Measurements from ENCODE around the gene RFTN1. TPM values are rescaled to one million over a fixed set of nuclear protein-coding genes. Genes with fewer than 3 reads are reported as not detected.

Gene RFTN1
- total and polyA plus RNA-seq, 5 experiments from 2014 or later: 35.3 to 61.8 (median 44.2) TPM

DNA sequence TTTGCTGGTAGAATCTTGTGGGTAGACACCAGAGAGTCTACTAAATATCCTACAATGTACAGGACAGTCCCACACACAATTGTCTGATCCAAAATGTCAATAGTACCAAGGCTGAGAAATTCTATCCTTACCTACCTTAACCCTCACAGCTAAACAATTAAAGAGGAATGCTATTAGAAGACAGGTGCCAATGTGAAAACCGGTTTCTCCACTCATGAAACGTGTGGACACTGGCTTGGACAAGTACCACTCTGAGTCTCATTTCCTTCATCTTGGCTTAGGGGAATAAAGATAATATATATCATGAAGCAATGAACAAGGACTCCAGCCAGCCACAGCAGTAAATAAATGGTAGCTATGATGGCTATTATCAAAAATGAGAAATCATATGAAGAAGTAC, 90.2 kb downstream of the RFTN1 start:
- ATAC-seq (no peak), DNase-seq (no peak)
- Mint-ChIP-seq H3K4me1 (peaks cover 15 to 33% (median 29%) of the 10 kb centered on the region in 4 donors), H3K36me3 (peaks cover 0 to 35% (median 13%) of the 10 kb centered on the region in 3 donors), H3K27ac (no peak overlapping the region), H3K27me3 (no peaks in the 10 kb centered on the region), H3K9me3 (peaks cover 0 to 9% (median 0%) of the 10 kb centered on the region in 9 donors), H3K4me3 (no peak overlapping the region)
- POLR2A ChIA-PET: no interaction called here

DNA sequence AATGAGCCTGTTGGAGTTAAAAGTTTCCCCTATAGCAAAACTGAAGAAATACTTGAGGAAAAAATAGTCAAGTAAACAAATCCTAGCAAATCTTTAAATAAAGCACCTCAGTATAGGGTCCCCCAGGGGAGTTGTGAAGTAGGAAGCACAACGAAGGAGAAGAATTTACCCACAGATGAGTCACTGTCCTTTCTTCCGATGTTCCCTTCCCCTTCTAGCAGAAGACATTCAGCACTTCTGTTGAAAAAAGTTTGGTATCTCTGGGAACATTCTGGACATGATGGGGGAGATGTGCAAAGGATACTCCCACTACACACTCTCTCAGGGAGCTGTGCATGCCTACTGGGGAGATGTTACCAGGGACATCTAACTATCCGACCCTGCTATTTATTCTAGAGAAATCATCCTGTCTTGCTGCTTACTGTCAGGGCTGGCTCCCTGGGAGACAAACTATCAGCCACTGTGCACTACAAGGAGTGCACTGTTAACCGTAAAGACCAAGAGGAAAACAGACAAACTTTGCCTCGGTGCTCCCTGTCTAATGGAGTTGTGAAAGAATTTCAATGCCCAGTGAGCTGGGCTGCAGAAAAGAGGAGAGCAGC, 93.8 kb downstream of the RFTN1 start:
- DNase-seq (no peak), ATAC-seq (no peak)
- H3K27me3 Mint-ChIP-seq: no peaks in the 10 kb centered on the region
- peaks cover 0 to 18% (median 2%) of the 10 kb centered on the region in 3 donors for H3K36me3 Mint-ChIP-seq
- H3K4me1 Mint-ChIP-seq: peaks cover 18 to 38% (median 28%) of the 10 kb centered on the region in 4 donors
- no peak overlapping the region for H3K4me3 Mint-ChIP-seq
- peak overlapping the region in 3 of 10 donors; percentile 20 to 69 (median 21) for H3K27ac Mint-ChIP-seq
- H3K9me3 Mint-ChIP-seq: no peaks in the 10 kb centered on the region
- POLR2A ChIA-PET: interaction anchor here (1.2 kb wide), 1 partner anchor 41 kb away, joined by 3 read pairs; no protein-coding TSS in a partner anchor

DNA sequence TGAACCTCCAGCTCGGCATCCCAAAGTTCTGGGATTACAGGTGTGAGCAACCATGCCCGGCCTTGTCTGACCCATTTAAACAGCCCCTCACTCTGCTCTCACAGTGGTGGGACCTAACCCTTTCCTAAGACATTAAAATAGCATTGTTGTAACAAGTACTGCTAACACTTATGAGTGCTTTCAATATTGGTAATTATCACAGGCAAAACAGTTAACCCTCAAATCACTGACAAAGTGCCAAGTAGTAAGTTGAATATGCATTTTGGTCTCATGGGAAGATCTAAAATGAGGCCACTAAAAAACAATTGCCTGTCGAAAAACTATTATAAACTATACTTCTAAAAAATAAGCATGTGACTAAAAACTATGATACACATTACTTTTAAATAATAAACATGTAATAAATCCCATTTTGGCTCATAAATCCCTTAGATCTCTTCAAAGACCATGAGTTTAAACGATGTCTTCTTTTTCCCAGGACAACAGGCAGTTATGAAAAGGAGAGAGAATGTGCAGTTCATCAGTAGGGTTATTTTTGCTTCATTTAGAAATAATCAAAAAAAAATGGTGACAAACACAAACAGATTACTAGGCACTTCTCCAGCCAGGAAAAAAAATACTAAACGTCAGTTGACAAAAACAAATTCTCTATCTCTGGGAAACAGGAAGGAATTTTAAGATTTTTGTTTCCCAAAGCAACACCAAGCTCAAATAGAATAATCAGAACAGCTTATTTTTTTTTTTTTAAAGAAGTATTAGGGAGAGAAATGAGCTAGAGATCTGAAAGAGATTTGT, 95.4 kb downstream of the RFTN1 start:
- no peak for DNase-seq
- Mint-ChIP-seq H3K4me3 (no peak overlapping the region), H3K27ac (peak overlapping the region in 1 of 10 donors; percentile 6), H3K4me1 (peaks cover 23 to 43% (median 38%) of the 10 kb centered on the region in 4 donors), H3K9me3 (no peaks in the 10 kb centered on the region), H3K36me3 (peaks cover 0 to 18% (median 6%) of the 10 kb centered on the region in 3 donors), H3K27me3 (no peaks in the 10 kb centered on the region)
- no peak for ATAC-seq
- POLR2A ChIA-PET: no interaction called here

DNA sequence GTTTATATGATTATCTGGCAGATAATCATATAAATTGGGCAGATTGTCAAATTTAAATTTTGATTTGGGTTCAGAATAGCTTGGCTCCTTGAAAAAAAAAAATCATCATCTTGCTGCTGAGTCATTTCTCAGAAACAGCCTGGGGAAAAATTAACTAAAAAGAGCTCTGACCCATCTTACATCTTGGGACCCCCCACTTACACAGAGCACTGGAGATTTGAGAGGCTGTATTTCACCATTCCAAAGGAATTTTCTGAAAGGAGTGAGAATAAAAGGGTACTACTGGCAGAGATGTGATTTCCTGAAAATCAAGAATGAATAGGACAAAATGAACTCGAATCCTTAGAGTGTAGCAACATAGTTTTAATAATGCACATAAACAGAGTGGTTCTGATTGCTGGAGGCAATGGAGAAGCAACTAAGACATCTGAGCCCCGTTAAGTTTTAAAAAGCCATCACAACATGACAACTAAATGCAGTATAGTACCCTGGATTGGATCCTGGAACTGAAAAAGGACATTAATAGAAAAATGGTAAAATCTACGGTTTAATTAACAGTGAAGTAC, 97.5 kb downstream of the RFTN1 start:
- Mint-ChIP-seq H3K27me3 (no peaks in the 10 kb centered on the region), H3K9me3 (no peaks in the 10 kb centered on the region), H3K4me1 (peaks cover 29 to 57% (median 55%) of the 10 kb centered on the region in 4 donors), H3K36me3 (peaks cover 0 to 19% (median 6%) of the 10 kb centered on the region in 3 donors), H3K27ac (no peak overlapping the region), H3K4me3 (no peak overlapping the region)
- DNase-seq (no peak), ATAC-seq (no peak)
- POLR2A ChIA-PET: no interaction called here

DNA sequence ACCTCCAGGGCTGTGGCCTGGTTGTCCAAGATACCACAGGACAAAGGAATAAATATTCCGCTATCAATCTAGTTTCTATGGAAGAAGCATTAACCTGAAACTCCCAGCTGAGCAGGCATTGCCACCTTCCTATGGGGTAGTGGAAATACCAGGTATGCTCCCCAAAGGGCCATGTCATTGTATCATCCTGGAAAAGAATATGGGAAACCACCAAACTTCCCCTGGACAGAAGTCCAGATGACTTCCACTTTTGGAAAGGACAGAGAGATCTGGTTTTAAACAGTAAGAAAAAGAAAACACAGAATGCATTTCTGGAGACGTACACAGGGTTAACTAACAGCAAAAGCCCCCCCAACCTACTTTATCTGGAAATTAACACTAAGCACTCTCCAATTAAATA, 100.2 kb downstream of the RFTN1 start:
- peaks cover 21 to 48% (median 46%) of the 10 kb centered on the region in 4 donors for H3K4me1 Mint-ChIP-seq
- H3K9me3 Mint-ChIP-seq: no peaks in the 10 kb centered on the region
- H3K4me3 Mint-ChIP-seq: no peak overlapping the region
- H3K27me3 Mint-ChIP-seq: no peaks in the 10 kb centered on the region
- POLR2A ChIA-PET: no interaction called here
- ATAC-seq (no peak), DNase-seq (no peak)
- H3K36me3 Mint-ChIP-seq: peaks cover 0 to 25% (median 8%) of the 10 kb centered on the region in 3 donors
- H3K27ac Mint-ChIP-seq: peak overlapping the region in 1 of 10 donors; percentile 18

DNA sequence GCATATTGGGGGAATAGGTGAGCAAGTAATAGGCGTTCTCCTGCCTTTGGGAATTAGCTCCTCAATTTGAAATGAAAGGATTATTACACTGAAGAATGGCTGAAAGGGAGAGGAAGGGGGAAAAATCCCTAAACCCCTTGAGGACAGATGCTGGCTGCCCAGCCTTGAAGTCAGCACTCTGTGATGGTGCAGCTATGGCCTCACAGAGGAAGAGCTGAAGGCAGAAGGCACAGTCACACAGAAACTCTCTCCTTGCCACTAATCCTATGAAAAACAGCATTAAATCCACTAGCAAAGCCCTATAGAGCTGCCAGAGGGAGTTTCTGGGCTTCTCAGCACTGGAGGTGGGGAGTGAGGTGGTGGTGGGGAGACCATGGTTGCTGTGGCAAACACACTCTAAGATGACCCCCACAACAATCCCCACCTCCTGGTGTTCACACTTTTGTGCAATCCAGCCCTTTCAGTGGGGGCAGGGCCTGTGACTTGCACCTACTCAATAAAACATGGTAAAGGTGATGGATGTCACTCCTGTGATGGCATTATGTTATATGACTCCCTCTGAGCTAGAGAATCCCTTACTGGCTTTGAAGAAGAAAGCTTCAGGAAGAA, 101.2 kb downstream of the RFTN1 start:
- POLR2A ChIA-PET: no interaction called here
- no peak overlapping the region for H3K4me3 Mint-ChIP-seq
- H3K27me3 Mint-ChIP-seq: no peaks in the 10 kb centered on the region
- peak overlapping the region in 7 of 10 donors; percentile 1 to 72 (median 18) for H3K27ac Mint-ChIP-seq
- peaks cover 0 to 35% (median 14%) of the 10 kb centered on the region in 3 donors for H3K36me3 Mint-ChIP-seq
- ATAC-seq: no peak
- no peaks in the 10 kb centered on the region for H3K9me3 Mint-ChIP-seq
- H3K4me1 Mint-ChIP-seq: peaks cover 28 to 56% (median 45%) of the 10 kb centered on the region in 4 donors
- no peak for DNase-seq

DNA sequence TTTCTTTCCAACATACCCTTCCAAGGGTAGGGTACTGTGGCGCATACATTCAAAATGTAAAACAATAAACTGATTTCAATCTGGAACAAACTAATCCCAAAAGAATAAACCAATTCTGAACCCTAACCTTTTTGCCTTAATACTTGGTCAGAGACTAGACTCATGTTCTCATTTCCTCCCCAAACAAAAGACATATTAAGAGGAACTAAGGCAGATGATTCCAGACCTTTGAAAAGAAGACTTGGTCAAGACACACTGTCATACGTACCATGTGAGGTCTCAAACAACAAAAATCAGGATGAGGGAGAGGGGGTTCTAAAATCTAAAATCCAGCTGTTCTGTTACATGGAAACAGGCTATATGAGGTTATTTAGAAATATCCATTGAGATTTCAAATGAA, 102.1 kb downstream of the RFTN1 start:
- POLR2A ChIA-PET: no interaction called here
- H3K27ac Mint-ChIP-seq: peak overlapping the region in 2 of 10 donors; percentile 0 to 1
- H3K36me3 Mint-ChIP-seq: peaks cover 0 to 35% (median 17%) of the 10 kb centered on the region in 3 donors
- H3K4me3 Mint-ChIP-seq: no peak overlapping the region
- DNase-seq (no peak), ATAC-seq (no peak)
- H3K4me1 Mint-ChIP-seq: peaks cover 26 to 56% (median 41%) of the 10 kb centered on the region in 4 donors
- H3K27me3 Mint-ChIP-seq: no peaks in the 10 kb centered on the region
- no peaks in the 10 kb centered on the region for H3K9me3 Mint-ChIP-seq

DNA sequence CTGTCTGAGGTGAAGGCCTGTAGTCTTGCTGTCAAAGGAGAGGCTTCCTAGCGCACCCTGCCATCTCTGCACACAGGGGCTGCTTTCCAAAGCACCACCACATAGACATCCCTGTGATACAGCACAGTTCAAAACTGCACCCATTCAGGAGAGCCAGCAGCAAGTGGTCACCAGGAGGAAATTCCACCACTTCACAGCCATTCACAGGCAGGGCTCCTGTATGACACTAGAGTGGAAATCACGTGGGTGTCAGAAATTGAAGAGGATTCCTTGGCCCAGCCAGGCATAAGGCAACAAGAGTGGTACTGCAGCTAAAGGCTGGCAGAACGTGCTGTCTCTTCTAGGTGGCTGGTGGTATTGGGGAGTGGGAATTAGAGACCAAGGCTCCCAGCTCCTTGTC, 102.8 kb downstream of the RFTN1 start:
- ATAC-seq (no peak), DNase-seq (no peak)
- H3K27me3 Mint-ChIP-seq: no peaks in the 10 kb centered on the region
- POLR2A ChIA-PET: no interaction called here
- H3K4me3 Mint-ChIP-seq: no peak overlapping the region
- no peaks in the 10 kb centered on the region for H3K9me3 Mint-ChIP-seq
- peaks cover 0 to 36% (median 17%) of the 10 kb centered on the region in 3 donors for H3K36me3 Mint-ChIP-seq
- H3K4me1 Mint-ChIP-seq: peaks cover 25 to 55% (median 37%) of the 10 kb centered on the region in 4 donors
- H3K27ac Mint-ChIP-seq: peak overlapping the region in 1 of 10 donors; percentile 17

DNA sequence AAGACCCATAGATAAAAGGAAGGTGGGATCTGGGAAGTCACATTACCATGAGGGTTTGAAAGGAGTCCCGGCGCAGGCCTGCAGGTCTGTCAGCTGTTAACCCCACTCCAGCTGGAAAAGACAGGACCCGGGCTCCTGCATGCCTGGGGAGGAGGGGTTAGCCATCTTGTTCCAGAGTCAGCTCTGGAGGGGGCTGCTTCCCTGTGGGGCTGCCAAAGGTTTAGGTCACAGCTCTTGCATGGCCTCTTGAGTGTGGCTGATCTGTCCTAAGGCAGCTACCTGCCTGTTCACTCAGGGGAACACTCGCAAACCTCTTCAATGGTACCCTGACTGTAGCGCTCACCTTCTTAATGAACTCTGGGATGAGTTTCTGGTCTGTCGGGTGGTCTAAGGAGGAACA, 104.5 kb downstream of the RFTN1 start:
- Mint-ChIP-seq H3K9me3 (no peaks in the 10 kb centered on the region), H3K27me3 (no peaks in the 10 kb centered on the region), H3K4me3 (no peak overlapping the region), H3K27ac (peak overlapping the region in 2 of 10 donors; percentile 15 to 53), H3K36me3 (peaks cover 0 to 40% (median 15%) of the 10 kb centered on the region in 3 donors), H3K4me1 (peaks cover 20 to 52% (median 29%) of the 10 kb centered on the region in 4 donors)
- no peak for ATAC-seq
- no peak for DNase-seq
- POLR2A ChIA-PET: no interaction called here

DNA sequence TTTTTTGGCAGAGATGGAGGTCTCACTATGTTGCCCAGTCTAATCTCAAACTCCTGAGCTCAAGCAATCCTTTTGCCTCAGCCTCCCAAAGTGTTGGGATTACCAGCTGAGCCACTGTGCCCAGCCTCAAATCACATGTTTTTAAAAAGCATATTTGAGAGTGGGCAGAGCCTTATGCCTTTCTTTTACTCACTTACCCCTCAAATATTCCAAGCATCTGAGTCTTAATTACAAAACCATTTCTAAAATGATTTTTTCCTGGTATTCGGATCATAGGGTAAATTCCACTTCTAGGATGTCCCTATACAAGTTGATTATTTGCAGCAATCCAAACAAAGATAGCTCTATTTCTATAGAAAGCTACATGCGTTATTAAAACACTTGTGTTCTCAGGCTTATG, 106.1 kb downstream of the RFTN1 start:
- peaks cover 0 to 39% (median 15%) of the 10 kb centered on the region in 3 donors for H3K36me3 Mint-ChIP-seq
- H3K27ac Mint-ChIP-seq: peak overlapping the region in 3 of 10 donors; percentile 12 to 77 (median 57)
- no peak overlapping the region for H3K4me3 Mint-ChIP-seq
- DNase-seq (no peak), ATAC-seq (no peak)
- POLR2A ChIA-PET: no interaction called here
- peaks cover 12 to 36% (median 24%) of the 10 kb centered on the region in 4 donors for H3K4me1 Mint-ChIP-seq
- no peaks in the 10 kb centered on the region for H3K9me3 Mint-ChIP-seq
- H3K27me3 Mint-ChIP-seq: no peaks in the 10 kb centered on the region

DNA sequence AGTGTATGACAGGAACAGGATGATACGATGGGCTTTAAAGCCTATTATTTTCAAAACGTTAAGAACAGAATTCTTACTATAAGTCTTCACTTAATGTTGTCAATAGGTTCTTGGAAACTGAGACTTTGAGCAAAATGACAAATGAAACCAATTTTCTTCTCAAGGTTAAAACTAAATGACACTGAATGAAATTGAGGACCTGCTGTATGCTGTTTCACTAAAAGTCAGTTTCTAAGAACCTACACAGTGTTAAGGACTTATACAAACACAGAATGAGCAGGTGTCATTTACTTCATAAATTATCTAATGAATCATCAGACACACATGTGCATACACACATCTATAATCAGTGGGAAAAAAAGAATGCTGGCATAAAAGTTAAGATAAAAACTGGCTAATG, 106.9 kb downstream of the RFTN1 start:
- Mint-ChIP-seq H3K27me3 (no peaks in the 10 kb centered on the region), H3K4me3 (no peak overlapping the region), H3K9me3 (no peaks in the 10 kb centered on the region), H3K4me1 (peaks cover 11 to 35% (median 26%) of the 10 kb centered on the region in 4 donors), H3K36me3 (peaks cover 0 to 47% (median 20%) of the 10 kb centered on the region in 3 donors), H3K27ac (peak overlapping the region in 4 of 10 donors; percentile 32 to 65 (median 44))
- POLR2A ChIA-PET: no interaction called here
- ATAC-seq (no peak), DNase-seq (no peak)

DNA sequence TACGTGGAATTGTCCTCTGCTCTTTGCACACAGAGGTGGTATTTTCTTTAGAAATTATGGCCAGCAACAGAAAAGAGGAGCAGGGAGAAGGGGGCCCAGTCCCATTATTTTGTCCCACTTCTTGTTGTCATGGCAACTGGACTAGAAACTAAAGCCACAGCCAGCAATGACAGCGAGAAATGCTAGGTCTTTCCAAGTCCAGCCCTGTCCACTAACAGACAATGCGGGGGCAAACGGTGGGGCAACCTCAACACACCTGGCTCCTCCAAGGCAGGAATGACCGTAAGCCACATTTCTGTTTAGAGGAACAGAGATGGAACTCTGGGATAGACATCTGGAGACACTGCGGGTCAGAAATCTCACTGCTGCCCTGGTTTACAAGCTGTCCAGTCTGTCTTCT, 107.3 kb downstream of the RFTN1 start:
- POLR2A ChIA-PET: no interaction called here
- no peak for DNase-seq
- Mint-ChIP-seq H3K27ac (no peak overlapping the region), H3K4me1 (peaks cover 10 to 35% (median 27%) of the 10 kb centered on the region in 4 donors), H3K4me3 (no peak overlapping the region), H3K27me3 (no peaks in the 10 kb centered on the region), H3K36me3 (peaks cover 0 to 50% (median 24%) of the 10 kb centered on the region in 3 donors), H3K9me3 (no peaks in the 10 kb centered on the region)
- ATAC-seq: no peak

All from naive thymus-derived CD8-positive, alpha-beta T cell (primary cell).